Measurements from ENCODE around the gene WFIKKN1. TPM values are rescaled to one million over a fixed set of nuclear protein-coding genes. Genes with fewer than 3 reads are reported as not detected.

Gene WFIKKN1
- total and polyA plus RNA-seq, 2 of the 13 experiments (the other 11 are each of a cell fraction or from before 2014, with no cell fraction given): 1.7 to 4.9 TPM

DNA sequence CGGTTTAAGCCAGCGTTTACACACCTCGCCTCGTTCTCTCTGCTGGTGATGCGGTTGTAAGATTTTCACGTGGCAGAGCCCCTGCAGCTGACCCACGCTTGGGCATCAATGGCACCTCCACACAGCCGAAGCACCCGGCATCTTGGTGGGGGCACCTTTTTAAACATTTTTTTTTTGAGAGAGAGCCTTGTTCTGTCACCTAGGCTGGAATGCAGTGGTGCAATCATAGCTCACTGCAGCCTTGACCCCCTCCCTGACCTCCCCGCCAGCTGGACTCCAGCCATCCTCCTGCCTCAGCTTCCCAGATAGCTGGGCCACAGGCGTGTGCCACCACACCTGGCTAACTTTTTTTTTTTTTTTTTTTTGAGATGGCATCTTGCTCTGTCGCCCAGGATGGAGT is 23.2 kb downstream of the WFIKKN1 start (continued):
- TF ChIP-seq ISL2 (CRISPR knock-in tag; IDR thresholded peaks at IDR 0.05): no peak
- 0 out of 2 replicates have a peak, but pooled peaks have one; percentile 37 for TF ChIP-seq ZGPAT (CRISPR knock-in tag; IDR thresholded peaks at IDR 0.05)
- TF ChIP-seq MYPOP (CRISPR knock-in tag; IDR thresholded peaks at IDR 0.05): no peak
- TF ChIP-seq ZBTB20 (CRISPR knock-in tag; IDR thresholded peaks at IDR 0.05; ENCODE audit: borderline replicate concordance, low read depth): no peak
- no peak for TF ChIP-seq ELF4 (CRISPR knock-in tag; IDR thresholded peaks at IDR 0.05; ENCODE audit: borderline replicate concordance)
- TF ChIP-seq, protein P1, sequence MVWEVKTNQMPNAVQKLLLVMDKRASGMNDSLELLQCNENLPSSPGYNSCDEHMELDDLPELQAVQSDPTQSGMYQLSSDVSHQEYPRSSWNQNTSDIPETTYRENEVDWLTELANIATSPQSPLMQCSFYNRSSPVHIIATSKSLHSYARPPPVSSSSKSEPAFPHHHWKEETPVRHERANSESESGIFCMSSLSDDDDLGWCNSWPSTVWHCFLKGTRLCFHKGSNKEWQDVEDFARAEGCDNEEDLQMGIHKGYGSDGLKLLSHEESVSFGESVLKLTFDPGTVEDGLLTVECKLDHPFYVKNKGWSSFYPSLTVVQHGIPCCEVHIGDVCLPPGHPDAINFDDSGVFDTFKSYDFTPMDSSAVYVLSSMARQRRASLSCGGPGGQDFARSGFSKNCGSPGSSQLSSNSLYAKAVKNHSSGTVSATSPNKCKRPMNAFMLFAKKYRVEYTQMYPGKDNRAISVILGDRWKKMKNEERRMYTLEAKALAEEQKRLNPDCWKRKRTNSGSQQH (CRISPR knock-in tag; IDR thresholded peaks at IDR 0.05; ENCODE audit: low read depth): no peak
- TF ChIP-seq ARID2 (CRISPR knock-in tag; IDR thresholded peaks at IDR 0.05; ENCODE audit: borderline replicate concordance): no peak
- TF ChIP-seq CAMTA2 (CRISPR knock-in tag; IDR thresholded peaks at IDR 0.05; ENCODE audit: borderline replicate concordance): no peak
- TF ChIP-seq, protein P2, sequence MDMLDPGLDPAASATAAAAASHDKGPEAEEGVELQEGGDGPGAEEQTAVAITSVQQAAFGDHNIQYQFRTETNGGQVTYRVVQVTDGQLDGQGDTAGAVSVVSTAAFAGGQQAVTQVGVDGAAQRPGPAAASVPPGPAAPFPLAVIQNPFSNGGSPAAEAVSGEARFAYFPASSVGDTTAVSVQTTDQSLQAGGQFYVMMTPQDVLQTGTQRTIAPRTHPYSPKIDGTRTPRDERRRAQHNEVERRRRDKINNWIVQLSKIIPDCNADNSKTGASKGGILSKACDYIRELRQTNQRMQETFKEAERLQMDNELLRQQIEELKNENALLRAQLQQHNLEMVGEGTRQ (IDR thresholded peaks at IDR 0.05; ENCODE audit: low read depth, low read length): no peak
- TF ChIP-seq, protein P2 (CRISPR knock-in tag; IDR thresholded peaks at IDR 0.05; ENCODE audit: borderline replicate concordance): no peak
- no peak for TF ChIP-seq PHF8 (CRISPR knock-in tag; IDR thresholded peaks at IDR 0.05)
- TF ChIP-seq MAFF (IDR thresholded peaks at IDR 0.05; ENCODE audit: low read depth, low read length): no peak
- TF ChIP-seq, protein P3, sequence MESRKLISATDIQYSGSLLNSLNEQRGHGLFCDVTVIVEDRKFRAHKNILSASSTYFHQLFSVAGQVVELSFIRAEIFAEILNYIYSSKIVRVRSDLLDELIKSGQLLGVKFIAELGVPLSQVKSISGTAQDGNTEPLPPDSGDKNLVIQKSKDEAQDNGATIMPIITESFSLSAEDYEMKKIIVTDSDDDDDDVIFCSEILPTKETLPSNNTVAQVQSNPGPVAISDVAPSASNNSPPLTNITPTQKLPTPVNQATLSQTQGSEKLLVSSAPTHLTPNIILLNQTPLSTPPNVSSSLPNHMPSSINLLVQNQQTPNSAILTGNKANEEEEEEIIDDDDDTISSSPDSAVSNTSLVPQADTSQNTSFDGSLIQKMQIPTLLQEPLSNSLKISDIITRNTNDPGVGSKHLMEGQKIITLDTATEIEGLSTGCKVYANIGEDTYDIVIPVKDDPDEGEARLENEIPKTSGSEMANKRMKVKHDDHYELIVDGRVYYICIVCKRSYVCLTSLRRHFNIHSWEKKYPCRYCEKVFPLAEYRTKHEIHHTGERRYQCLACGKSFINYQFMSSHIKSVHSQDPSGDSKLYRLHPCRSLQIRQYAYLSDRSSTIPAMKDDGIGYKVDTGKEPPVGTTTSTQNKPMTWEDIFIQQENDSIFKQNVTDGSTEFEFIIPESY (CRISPR knock-in tag; IDR thresholded peaks at IDR 0.05): peak; percentile 71
- TF ChIP-seq, protein P4, sequence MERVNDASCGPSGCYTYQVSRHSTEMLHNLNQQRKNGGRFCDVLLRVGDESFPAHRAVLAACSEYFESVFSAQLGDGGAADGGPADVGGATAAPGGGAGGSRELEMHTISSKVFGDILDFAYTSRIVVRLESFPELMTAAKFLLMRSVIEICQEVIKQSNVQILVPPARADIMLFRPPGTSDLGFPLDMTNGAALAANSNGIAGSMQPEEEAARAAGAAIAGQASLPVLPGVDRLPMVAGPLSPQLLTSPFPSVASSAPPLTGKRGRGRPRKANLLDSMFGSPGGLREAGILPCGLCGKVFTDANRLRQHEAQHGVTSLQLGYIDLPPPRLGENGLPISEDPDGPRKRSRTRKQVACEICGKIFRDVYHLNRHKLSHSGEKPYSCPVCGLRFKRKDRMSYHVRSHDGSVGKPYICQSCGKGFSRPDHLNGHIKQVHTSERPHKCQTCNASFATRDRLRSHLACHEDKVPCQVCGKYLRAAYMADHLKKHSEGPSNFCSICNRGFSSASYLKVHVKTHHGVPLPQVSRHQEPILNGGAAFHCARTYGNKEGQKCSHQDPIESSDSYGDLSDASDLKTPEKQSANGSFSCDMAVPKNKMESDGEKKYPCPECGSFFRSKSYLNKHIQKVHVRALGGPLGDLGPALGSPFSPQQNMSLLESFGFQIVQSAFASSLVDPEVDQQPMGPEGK (CRISPR knock-in tag; IDR thresholded peaks at IDR 0.05): peak; percentile 80
- TF ChIP-seq PLSCR1 (CRISPR knock-in tag; IDR thresholded peaks at IDR 0.05; ENCODE audit: borderline replicate concordance): no peak
- TF ChIP-seq KLF12 (CRISPR knock-in tag; IDR thresholded peaks at IDR 0.05; ENCODE audit: borderline replicate concordance): no peak
- peak; percentile 85 for TF ChIP-seq NR2F2 (IDR thresholded peaks at IDR 0.05; ENCODE audit: borderline replicate concordance, low read depth)
- TF ChIP-seq NFE2L1 (CRISPR knock-in tag; IDR thresholded peaks at IDR 0.05; ENCODE audit: borderline replicate concordance): no peak
- TF ChIP-seq YY1 (IDR thresholded peaks at IDR 0.05; ENCODE audit: insufficient read depth, insufficient replicate concordance, low read depth, low read length): peak; percentile 20
